ENCODE measurements around the gene TOM1L2.

The TOM1L2 gene

DNA sequence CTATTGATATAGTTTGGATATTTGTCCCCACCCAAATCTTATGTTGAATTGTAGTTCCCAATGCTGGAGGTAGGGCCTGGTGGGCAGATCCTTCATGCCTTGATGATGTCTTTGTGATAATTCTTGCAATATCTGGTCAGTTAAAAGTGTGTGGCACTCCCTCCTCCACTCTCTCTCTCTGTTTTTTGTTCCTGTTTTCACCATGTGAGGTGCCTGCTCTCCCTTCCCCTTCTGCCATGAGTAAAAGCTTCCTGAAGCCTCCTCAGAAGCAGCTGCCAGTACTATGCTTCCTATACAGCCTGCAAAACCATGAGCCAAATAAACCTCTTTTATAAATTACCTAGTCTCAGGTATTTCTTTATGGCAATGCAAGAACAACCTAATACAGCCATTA, 47.3 kb downstream of the TOM1L2 start:
- peak in 1 of 2 experiments; percentile 41 for DNase-seq (ENCODE audit: low read depth in 1 of 2, low spot score in 1 of 2)
- TF ChIP-seq POLR2AphosphoS5 (IDR thresholded peaks at IDR 0.05; ENCODE audit: low read depth) = no peak
- TF ChIP-seq, protein P1, sequence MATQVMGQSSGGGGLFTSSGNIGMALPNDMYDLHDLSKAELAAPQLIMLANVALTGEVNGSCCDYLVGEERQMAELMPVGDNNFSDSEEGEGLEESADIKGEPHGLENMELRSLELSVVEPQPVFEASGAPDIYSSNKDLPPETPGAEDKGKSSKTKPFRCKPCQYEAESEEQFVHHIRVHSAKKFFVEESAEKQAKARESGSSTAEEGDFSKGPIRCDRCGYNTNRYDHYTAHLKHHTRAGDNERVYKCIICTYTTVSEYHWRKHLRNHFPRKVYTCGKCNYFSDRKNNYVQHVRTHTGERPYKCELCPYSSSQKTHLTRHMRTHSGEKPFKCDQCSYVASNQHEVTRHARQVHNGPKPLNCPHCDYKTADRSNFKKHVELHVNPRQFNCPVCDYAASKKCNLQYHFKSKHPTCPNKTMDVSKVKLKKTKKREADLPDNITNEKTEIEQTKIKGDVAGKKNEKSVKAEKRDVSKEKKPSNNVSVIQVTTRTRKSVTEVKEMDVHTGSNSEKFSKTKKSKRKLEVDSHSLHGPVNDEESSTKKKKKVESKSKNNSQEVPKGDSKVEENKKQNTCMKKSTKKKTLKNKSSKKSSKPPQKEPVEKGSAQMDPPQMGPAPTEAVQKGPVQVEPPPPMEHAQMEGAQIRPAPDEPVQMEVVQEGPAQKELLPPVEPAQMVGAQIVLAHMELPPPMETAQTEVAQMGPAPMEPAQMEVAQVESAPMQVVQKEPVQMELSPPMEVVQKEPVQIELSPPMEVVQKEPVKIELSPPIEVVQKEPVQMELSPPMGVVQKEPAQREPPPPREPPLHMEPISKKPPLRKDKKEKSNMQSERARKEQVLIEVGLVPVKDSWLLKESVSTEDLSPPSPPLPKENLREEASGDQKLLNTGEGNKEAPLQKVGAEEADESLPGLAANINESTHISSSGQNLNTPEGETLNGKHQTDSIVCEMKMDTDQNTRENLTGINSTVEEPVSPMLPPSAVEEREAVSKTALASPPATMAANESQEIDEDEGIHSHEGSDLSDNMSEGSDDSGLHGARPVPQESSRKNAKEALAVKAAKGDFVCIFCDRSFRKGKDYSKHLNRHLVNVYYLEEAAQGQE (IDR thresholded peaks at IDR 0.05; ENCODE audit: insufficient replicate concordance, low read depth) = no peak
- TF ChIP-seq GABPA (IDR thresholded peaks at IDR 0.05; ENCODE audit: low read depth) = no peak
- TF ChIP-seq SPI1 (IDR thresholded peaks at IDR 0.05; ENCODE audit: borderline replicate concordance, low read depth) = no peak
- TF ChIP-seq, protein P2, sequence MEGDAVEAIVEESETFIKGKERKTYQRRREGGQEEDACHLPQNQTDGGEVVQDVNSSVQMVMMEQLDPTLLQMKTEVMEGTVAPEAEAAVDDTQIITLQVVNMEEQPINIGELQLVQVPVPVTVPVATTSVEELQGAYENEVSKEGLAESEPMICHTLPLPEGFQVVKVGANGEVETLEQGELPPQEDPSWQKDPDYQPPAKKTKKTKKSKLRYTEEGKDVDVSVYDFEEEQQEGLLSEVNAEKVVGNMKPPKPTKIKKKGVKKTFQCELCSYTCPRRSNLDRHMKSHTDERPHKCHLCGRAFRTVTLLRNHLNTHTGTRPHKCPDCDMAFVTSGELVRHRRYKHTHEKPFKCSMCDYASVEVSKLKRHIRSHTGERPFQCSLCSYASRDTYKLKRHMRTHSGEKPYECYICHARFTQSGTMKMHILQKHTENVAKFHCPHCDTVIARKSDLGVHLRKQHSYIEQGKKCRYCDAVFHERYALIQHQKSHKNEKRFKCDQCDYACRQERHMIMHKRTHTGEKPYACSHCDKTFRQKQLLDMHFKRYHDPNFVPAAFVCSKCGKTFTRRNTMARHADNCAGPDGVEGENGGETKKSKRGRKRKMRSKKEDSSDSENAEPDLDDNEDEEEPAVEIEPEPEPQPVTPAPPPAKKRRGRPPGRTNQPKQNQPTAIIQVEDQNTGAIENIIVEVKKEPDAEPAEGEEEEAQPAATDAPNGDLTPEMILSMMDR (IDR thresholded peaks at IDR 0.05; ENCODE audit: insufficient read depth, low read length) = no peak
- no peak overlapping the region for H3K4me3 ChIP-seq (replicated peaks; ENCODE audit: insufficient read depth, low read length)
- H3K27me3 ChIP-seq (ENCODE audit: insufficient read depth, poor library complexity, severe bottlenecking) = no peaks in the 10 kb centered on the region
- H3K27ac ChIP-seq (replicated peaks) = no peak overlapping the region

GRCh38 chr17:17924131-17924856, 47.9 kb downstream of the TOM1L2 start:
- TF ChIP-seq, protein P2 (IDR thresholded peaks at IDR 0.05; ENCODE audit: insufficient read depth, low read length) = no peak
- TF ChIP-seq SPI1 (IDR thresholded peaks at IDR 0.05; ENCODE audit: borderline replicate concordance, low read depth) (no peak), GABPA (IDR thresholded peaks at IDR 0.05; ENCODE audit: low read depth) (no peak), POLR2AphosphoS5 (IDR thresholded peaks at IDR 0.05; ENCODE audit: low read depth) (no peak)
- TF ChIP-seq, protein P1 (IDR thresholded peaks at IDR 0.05; ENCODE audit: insufficient replicate concordance, low read depth) = no peak
- Histone ChIP-seq H3K27ac (replicated peaks) (no peak overlapping the region), H3K4me3 (replicated peaks; ENCODE audit: insufficient read depth, low read length) (no peak overlapping the region)

GRCh38 chr17:17922070-17922614, 50.1 kb downstream of the TOM1L2 start:
- Histone ChIP-seq H3K27ac (replicated peaks) (no peak overlapping the region), H3K27me3 (ENCODE audit: insufficient read depth, poor library complexity, severe bottlenecking) (no peaks in the 10 kb centered on the region), H3K4me3 (replicated peaks; ENCODE audit: insufficient read depth, low read length) (no peak overlapping the region)
- TF ChIP-seq GABPA (IDR thresholded peaks at IDR 0.05; ENCODE audit: low read depth) = no peak
- no peak for DNase-seq (ENCODE audit: low read depth in 1 of 2, low spot score in 1 of 2)

More at GRCh38 chr17:17924131-17924856, 47.9 kb downstream of the TOM1L2 start:
- no peaks in the 10 kb centered on the region for H3K27me3 ChIP-seq (ENCODE audit: insufficient read depth, poor library complexity, severe bottlenecking)
- no peak for DNase-seq (ENCODE audit: low read depth in 1 of 2, low spot score in 1 of 2)

- H3K27ac ChIP-seq (replicated peaks) = no peak overlapping the region
- DNase-seq (ENCODE audit: low read depth in 1 of 2, low spot score in 1 of 2) = no peak
- TF ChIP-seq, protein P1 (IDR thresholded peaks at IDR 0.05; ENCODE audit: insufficient replicate concordance, low read depth) = no peak
- no peak for TF ChIP-seq POLR2AphosphoS5 (IDR thresholded peaks at IDR 0.05; ENCODE audit: low read depth)
- TF ChIP-seq GABPA (IDR thresholded peaks at IDR 0.05; ENCODE audit: low read depth) = no peak
- no peak for TF ChIP-seq SPI1 (IDR thresholded peaks at IDR 0.05; ENCODE audit: borderline replicate concordance, low read depth)
- TF ChIP-seq, protein P2 (IDR thresholded peaks at IDR 0.05; ENCODE audit: insufficient read depth, low read length) = no peak
- no peaks in the 10 kb centered on the region for H3K27me3 ChIP-seq (ENCODE audit: insufficient read depth, poor library complexity, severe bottlenecking)
- no peak overlapping the region for H3K4me3 ChIP-seq (replicated peaks; ENCODE audit: insufficient read depth, low read length)
Measured at GRCh38 chr17:17921192-17922069, 50.8 kb downstream of the TOM1L2 start.
